Activated CD8-positive, alpha-beta memory T cell treated with anti-CD3 and anti-CD28 coated beads for 4 hours (primary cell): ENCODE data around the gene SLC22A4.

Experiments
- DNase-seq, 2 donors: peaks; one replicate each; pipeline ENCODE4 v3.0.0-alpha.2; 2020; ENCODE audit warnings: low read depth in 2 of 2

Gene SLC22A4

GRCh38 chr5:132300577-132301343 lies 6.6 kb downstream of the SLC22A4 start:
- no peak for DNase-seq

DNA sequence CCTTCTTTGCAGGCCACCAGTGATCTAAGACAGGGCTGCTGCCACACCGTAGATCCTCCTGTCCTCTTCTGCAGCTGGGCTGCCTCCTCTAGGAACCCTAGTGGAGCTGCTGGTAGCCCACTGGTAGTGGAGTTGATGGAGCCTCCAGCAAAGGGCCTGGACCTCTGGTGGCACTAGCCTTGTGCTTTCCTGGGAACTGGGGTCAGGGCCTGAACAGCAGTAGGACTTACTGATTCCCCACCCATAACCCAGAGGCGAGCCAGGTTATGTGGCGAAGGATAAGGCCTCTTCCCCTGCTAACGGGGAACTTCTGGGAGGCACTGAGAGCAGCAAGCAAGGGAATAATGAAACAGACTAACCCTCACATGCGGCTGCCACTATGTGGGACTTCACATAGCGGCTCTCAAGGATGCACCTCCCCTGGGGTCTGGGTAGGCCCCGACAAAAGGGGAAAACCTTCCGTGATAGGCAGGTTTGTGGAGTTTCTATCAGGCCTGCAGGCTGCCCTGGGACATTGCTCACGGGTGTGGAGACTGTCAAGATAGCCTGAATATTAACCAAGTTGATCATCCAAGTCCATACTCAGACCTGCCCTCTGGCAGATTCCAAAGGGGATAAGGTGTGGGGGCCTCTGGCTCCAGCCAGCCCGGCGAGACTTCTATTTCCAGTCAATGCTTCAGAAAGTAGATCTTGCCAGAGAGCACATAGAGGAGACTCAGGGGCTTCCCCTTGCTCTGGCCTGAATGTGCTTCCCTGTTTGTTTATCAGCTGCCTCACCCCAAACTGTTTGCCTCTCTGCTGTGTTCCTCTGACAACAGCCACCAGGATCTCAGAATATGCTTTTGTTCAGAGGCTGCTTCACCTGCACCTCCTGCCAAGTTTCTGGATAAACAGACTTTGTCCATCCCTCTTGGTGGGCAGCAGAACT lies 7.4 kb downstream of the SLC22A4 start:
- no peak for DNase-seq

DNA sequence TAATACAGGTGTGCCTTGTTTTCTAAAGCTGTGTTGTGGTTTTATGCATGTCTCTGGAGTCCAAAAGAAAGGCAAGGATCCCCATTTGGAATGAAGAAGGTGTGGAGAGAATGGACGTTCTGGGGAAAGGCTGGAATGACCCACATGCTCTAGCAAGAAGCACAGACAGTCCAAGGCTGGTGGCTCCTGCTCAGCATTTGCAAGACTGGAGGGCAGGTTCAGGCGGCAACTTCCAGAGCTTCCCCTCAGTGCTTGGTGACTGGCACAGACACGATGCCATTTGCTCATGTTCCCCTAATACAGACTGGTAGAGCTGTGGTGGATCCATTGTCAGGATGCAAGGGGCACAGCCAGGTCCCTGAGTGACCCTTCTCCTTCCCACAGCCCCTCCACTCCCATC lies 8.2 kb downstream of the SLC22A4 start:
- no peak for DNase-seq

- DNase-seq, result no peak
Measured at GRCh38 chr5:132303589-132303988, 9.4 kb downstream of the SLC22A4 start.

GRCh38 chr5:132305420-132305819 lies 11.2 kb downstream of the SLC22A4 start:
- no peak for DNase-seq

DNA sequence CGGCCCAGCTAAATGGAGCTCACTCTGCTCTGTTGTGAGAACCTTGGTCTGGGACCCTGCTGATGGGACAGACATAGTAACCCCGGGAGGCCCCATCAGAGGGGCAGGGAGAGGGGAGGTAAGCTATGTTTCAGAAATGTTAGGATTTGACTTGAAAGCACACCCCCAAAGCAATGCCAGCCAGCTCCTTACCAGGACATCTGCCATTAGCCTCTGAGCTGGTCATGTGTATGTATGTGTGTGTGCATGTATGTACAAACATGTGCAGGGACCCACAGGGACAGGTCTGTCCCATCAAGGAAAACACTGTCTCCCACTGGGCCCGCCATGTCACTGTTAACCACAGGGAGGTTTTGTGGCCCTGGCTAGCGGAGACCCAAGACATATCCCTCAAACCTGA lies 14.5 kb downstream of the SLC22A4 start:
- no peak for DNase-seq

GRCh38 chr5:132309679-132310078 lies 15.5 kb downstream of the SLC22A4 start:
- no peak for DNase-seq

DNA sequence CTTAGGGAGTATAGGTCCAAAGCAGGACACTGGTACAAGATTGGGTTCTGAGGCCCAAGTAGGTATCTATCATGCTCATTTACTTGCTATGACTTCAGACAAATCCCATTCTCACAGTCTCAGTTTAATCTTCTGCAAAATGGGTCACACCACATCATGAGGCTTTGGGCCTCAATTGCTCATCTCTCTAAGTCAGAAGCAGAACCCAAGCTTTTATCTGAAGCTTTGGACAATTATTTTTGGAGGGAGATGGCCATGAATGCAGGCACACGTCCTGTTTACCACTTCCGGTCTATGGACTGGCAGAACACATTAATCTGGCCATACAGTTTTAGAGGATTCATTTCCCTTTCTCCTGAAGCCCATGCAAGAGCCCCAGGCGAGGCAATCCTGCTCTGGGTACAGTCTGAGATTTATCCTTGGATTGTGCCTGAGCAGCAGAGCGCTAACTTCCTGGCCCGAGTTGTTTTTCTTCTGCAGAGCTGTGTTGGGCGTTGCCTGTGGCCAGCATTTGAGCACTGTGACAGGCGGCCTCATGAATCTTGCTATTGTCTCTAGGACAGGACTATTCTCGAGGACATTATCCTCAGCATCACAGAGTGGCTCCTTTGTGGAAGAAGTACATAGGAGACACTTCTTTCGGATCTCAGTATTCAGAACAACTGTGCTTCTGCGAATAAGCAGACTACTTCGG lies 16.1 kb downstream of the SLC22A4 start:
- no peak for DNase-seq

DNA sequence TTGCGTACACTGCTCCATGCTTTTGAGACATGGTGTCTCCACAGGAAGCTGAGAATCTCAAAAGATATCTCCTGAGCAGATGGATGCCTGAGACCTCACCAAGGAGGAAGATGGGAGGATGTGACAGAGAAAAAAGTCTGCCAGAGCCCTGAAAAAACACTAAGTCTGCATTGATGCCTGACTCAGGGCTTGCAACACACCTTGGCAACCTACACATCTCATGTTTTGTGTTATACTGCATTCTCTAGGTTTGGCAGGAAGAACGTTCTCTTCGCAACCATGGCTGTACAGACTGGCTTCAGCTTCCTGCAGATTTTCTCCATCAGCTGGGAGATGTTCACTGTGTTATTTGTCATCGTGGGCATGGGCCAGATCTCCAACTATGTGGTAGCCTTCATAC lies 19.2 kb downstream of the SLC22A4 start:
- DNase-seq, result no peak

- DNase-seq, result no peak
Measured at GRCh38 chr5:132313961-132314432, 19.8 kb downstream of the SLC22A4 start.

- no peak for DNase-seq
Measured at GRCh38 chr5:132315529-132316067, 21.4 kb downstream of the SLC22A4 start.

DNA sequence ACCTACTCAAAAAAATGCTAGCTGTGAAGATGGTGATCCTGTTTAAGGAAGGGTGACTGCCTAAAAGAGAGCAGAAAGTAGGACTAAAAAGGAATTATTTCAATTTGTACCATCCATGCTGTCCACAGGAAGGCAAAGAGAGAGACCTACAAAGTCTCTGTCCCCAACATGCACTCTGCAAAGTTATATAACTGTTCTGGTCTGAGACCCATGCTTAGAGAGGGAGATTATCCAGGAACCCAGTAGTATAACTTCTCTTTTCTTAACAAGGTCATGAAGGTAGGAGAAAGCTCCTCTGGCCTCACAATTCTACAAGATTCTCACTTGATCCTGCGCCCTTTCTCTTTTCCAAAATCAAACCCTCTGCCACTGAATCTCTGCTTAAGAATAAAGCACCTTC lies 25.8 kb downstream of the SLC22A4 start:
- DNase-seq, result no peak

DNA sequence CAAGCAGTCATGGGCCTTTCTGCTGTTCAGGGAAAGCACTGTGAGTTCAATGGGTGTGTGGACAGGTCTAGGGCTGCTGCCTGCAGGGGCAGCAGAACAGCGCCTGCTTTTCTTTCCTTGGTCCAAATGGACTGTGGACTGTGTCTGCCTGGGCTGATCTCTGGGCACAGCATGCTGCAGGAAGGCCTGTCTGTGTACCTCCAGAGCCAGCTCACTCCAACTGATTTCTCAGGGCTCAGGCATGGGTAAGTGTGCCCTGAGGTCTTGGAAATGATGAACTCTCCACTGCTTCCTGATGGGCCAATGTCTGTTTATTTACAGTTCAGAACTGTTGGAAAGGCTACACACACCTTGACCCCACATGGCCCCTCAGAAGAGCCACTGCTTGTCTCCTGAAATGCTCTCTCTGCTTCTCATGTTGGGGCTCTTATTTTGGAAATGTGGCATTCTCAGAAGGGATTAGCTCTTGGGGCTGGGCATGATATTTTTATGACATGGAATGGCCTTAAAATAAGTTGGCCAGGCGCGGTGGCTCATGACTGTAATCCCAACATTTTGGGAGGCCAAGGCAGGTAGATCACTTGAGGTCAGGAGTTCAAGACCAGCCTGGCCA lies 27.0 kb downstream of the SLC22A4 start:
- DNase-seq, result no peak

- no peak for DNase-seq
Measured at GRCh38 chr5:132322266-132322665, 28.1 kb downstream of the SLC22A4 start.

GRCh38 chr5:132323202-132323601 lies 29.0 kb downstream of the SLC22A4 start:
- no peak for DNase-seq

DNA sequence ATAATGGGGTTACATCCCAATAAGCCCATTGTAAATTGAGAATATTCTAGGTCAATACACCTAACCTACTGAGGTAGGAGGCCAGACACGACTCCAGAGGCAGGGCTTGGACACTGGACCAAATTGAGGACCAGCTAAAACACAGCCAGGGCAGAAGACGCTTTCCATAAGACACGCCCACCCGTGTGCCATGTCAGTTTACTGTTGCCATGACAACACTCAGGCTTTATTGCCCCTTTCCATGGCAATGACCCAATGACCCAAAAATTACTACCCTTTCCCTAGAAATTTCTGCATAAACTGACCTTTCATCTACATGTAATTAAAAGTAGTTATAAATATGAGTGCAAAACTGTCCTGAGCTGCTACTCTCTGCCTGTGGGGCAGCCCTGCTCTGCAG lies 31.5 kb downstream of the SLC22A4 start:
- DNase-seq, result no peak

GRCh38 chr5:132327252-132327955 lies 33.2 kb downstream of the SLC22A4 start:
- DNase-seq, result no peak

- DNase-seq, result no peak
Measured at GRCh38 chr5:132334812-132335211, 40.6 kb downstream of the SLC22A4 start.

DNA sequence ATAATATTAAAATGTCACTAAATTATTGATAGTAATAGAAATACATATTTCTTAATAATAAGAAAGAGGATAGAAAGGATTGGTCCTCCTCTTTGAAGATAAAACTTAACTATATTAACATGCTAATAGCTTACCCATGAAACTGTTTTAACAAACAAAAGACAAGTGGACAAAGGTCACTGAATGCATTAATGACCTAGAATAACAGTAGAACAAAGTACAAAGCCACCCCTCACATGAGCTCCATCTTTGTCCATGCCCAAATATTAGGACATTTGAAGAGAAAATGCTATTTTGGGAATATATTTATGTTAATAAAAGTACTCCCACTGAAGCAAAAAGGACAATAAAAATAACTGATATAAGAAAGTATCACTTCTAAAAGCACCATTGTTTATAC lies 41.2 kb downstream of the SLC22A4 start:
- DNase-seq, result no peak

GRCh38 chr5:132339502-132339901 lies 45.3 kb downstream of the SLC22A4 start:
- no peak for DNase-seq
